NB4 (cell line): ENCODE results near the gene LPGAT1.

Experiments
- MAX ChIP-seq: IDR thresholded peaks from 2 replicates; pipeline ENCODE4 v1.6.1; 2011; ENCODE audit warnings: low read depth, low read length
- POLR2A ChIP-seq: IDR thresholded peaks from 2 replicates; pipeline ENCODE4 v1.6.1; 2011; ENCODE audit warnings: mild to moderate bottlenecking; ENCODE audit not compliant: insufficient read length; ENCODE audit errors: extremely low read depth

GRCh38 chr1:211699059-211699458 lies 131.5 kb downstream of the LPGAT1 start:
- TF ChIP-seq POLR2A, result no peak
- TF ChIP-seq MAX, result no peak
